ENCODE measurements around the gene IRAK2.

DNA sequence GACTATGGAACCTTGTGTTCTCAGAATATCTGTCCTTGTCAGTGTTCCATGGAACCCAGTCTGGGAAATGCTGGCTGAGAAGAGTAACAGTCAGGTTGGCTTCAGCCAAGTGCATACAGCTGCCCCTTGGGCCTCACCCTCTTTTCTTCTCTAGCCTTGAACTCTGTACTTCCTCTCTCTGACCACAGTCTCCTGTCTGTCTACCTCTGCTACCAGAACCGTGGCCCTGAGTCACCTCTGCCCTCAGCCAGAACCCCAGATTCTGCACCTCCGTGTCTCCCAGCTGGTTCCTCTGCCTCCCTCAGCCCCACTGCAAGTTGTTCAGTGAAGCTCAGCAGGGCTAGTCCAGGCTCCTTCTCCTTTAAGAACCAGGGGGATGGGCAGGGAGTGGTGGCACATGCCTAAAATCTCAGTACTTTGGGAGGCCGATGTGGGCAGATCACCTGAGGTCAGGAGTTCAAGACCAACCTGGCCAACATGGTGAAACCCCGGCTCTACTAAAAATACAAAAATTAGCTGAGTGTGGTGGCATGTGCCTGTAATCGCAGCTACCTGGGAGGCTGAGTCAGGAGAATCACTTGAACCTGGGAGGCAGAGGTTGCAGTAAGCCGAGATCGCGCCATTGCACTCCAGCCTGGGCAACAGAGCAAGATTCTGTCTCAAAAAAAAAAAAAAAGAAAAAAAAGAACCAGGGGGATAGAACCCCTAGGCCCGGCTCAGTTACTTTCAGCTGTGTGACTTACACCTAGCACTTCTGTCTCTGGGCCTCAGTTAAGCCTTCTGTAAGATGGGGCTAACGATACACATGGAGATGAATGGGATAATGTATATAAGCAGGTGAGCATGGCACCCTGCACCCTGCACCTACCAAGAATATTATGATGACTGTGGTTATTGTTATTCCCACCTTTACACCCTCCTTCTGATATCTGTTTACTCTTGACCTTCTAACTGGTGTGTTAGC is 59.2 kb downstream of the IRAK2 start:
- no peak for TF ChIP-seq EZH2 (IDR thresholded peaks at IDR 0.05)
- TF ChIP-seq, protein P1, sequence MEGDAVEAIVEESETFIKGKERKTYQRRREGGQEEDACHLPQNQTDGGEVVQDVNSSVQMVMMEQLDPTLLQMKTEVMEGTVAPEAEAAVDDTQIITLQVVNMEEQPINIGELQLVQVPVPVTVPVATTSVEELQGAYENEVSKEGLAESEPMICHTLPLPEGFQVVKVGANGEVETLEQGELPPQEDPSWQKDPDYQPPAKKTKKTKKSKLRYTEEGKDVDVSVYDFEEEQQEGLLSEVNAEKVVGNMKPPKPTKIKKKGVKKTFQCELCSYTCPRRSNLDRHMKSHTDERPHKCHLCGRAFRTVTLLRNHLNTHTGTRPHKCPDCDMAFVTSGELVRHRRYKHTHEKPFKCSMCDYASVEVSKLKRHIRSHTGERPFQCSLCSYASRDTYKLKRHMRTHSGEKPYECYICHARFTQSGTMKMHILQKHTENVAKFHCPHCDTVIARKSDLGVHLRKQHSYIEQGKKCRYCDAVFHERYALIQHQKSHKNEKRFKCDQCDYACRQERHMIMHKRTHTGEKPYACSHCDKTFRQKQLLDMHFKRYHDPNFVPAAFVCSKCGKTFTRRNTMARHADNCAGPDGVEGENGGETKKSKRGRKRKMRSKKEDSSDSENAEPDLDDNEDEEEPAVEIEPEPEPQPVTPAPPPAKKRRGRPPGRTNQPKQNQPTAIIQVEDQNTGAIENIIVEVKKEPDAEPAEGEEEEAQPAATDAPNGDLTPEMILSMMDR (IDR thresholded peaks at IDR 0.05), result no peak
